Transverse colon (tissue), 4 donors: Measurements from ENCODE around the gene ZC3H18.

Experiments
- EP300 ChIP-seq: sonication (generic); formaldehyde crosslinking; IDR thresholded peaks from one replicate; pipeline ENCODE4 v1.6.1; 2017; ENCODE audit warnings: antibody characterized with exemption, low read depth
- POLR2A ChIP-seq: fragments of 450-650 bp; IDR thresholded peaks from one replicate; pipeline ENCODE4 v1.6.1; 2016; ENCODE audit warnings: antibody characterized with exemption, mild to moderate bottlenecking, moderate library complexity
- POLR2AphosphoS5 ChIP-seq, 3 donors: sonication (generic); formaldehyde crosslinking; IDR thresholded peaks; one replicate each; pipeline ENCODE4 v1.6.1; 2016; ENCODE audit warnings: antibody characterized with exemption in 3 of 3
- TF ChIP-seq, protein P1 (sequence below), 5 experiments: fragments of 200-600 bp in 3 of 5; fragments of 450-650 bp in 2 of 5; sonication (generic) in 3 of 5; IDR thresholded peaks; 1 replicate in 2 of 5; 2 replicates in 3 of 5; pipeline ENCODE4 v1.5.1; 2016 to 2017; ENCODE audit warnings: antibody characterized with exemption in 5 of 5, inconsistent platforms in 3 of 5, mild to moderate bottlenecking in 2 of 5, moderate library complexity in 1 of 5

- TF ChIP-seq, protein P1, sequence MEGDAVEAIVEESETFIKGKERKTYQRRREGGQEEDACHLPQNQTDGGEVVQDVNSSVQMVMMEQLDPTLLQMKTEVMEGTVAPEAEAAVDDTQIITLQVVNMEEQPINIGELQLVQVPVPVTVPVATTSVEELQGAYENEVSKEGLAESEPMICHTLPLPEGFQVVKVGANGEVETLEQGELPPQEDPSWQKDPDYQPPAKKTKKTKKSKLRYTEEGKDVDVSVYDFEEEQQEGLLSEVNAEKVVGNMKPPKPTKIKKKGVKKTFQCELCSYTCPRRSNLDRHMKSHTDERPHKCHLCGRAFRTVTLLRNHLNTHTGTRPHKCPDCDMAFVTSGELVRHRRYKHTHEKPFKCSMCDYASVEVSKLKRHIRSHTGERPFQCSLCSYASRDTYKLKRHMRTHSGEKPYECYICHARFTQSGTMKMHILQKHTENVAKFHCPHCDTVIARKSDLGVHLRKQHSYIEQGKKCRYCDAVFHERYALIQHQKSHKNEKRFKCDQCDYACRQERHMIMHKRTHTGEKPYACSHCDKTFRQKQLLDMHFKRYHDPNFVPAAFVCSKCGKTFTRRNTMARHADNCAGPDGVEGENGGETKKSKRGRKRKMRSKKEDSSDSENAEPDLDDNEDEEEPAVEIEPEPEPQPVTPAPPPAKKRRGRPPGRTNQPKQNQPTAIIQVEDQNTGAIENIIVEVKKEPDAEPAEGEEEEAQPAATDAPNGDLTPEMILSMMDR (IDR thresholded peaks at IDR 0.05): no peak
- TF ChIP-seq POLR2A (no peak), POLR2AphosphoS5 (IDR thresholded peaks at IDR 0.05) (no peak), EP300 (no peak)
Measured at GRCh38 chr16:88629835-88630234, 59.6 kb downstream of the ZC3H18 start.
